Mucosa of rectum (tissue), 2 donors: ENCODE measurements around the gene INSIG1.

Experiments
- H3K27ac ChIP-seq, 2 donors: one replicate each; pipeline ENCODE4 v1.7.0; 2013; ENCODE audit warnings: inconsistent platforms in 2 of 2, low read depth in 2 of 2, low read length in 2 of 2
- H3K27me3 ChIP-seq, 2 donors: one replicate each; pipeline ENCODE4 v1.7.0; 2013; ENCODE audit warnings: low read length in 2 of 2; ENCODE audit not compliant: control insufficient read depth in 2 of 2, insufficient read depth in 2 of 2
- H3K36me3 ChIP-seq, 2 donors: one replicate each; pipeline ENCODE4 v1.7.0; 2013; ENCODE audit warnings: low read length in 2 of 2; ENCODE audit not compliant: control insufficient read depth in 2 of 2, insufficient read depth in 2 of 2
- H3K4me1 ChIP-seq, 2 donors: one replicate each; pipeline ENCODE4 v1.7.0; 2013; ENCODE audit warnings: low read length in 2 of 2, mild to moderate bottlenecking in 1 of 2; ENCODE audit not compliant: control insufficient read depth in 2 of 2, insufficient read depth in 2 of 2
- H3K4me3 ChIP-seq, 2 donors: one replicate each; pipeline ENCODE4 v1.7.0; 2013; ENCODE audit warnings: low read length in 2 of 2
- H3K9ac ChIP-seq, 2 donors: one replicate each; pipeline ENCODE4 v1.7.0; 2013; ENCODE audit warnings: low read length in 2 of 2, low read depth in 1 of 2, mild to moderate bottlenecking in 1 of 2
- H3K9me3 ChIP-seq, 2 donors: one replicate each; pipeline ENCODE4 v1.7.0; 2013; ENCODE audit warnings: low read length in 2 of 2; ENCODE audit not compliant: control insufficient read depth in 2 of 2
- donor health status: healthy.
- donor health status: Normal muscosa, but diverticular disease.

Gene INSIG1

GRCh38 chr7:155312633-155313032, 15.0 kb downstream of the INSIG1 start:
- Histone ChIP-seq H3K27ac (no peak overlapping the region), H3K9ac (no peak overlapping the region), H3K4me1 (no peaks in the 10 kb centered on the region), H3K36me3 (peaks cover 20 to 24% of the 10 kb centered on the region in 2 donors), H3K27me3 (no peaks in the 10 kb centered on the region), H3K4me3 (no peak overlapping the region), H3K9me3 (no peaks in the 10 kb centered on the region)

- Histone ChIP-seq H3K27ac (no peak overlapping the region), H3K9ac (no peak overlapping the region), H3K4me3 (no peak overlapping the region)
These were observed 15.4 kb downstream of the INSIG1 start for GRCh38 chr7:155313096-155313495.

DNA sequence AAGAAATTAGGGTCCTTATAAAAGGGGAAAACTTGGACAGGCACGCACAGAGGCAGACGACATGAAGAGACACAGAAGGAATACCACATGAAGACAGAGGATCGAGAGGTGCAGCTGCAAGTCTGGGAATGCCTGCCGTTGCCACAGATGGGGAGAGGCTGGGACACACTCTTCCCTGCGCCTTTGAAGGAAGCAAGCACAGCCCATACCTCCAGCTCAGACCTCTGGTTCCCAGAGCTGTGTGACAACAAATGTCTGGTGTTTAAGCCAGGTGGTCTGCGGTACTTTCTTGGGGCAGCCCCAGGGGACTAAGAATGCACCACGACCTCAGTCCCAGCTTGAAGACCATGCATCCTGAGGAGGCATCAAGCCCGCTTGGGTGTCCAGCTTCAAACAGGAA, 18.3 kb downstream of the INSIG1 start:
- no peaks in the 10 kb centered on the region for H3K27me3 ChIP-seq

More at GRCh38 chr7:155313096-155313495, 15.4 kb downstream of the INSIG1 start:
- H3K36me3 ChIP-seq, result peaks cover 20 to 24% of the 10 kb centered on the region in 2 donors
- H3K4me1 ChIP-seq, result no peaks in the 10 kb centered on the region
- H3K9me3 ChIP-seq, result no peaks in the 10 kb centered on the region
- H3K27me3 ChIP-seq, result no peaks in the 10 kb centered on the region

DNA sequence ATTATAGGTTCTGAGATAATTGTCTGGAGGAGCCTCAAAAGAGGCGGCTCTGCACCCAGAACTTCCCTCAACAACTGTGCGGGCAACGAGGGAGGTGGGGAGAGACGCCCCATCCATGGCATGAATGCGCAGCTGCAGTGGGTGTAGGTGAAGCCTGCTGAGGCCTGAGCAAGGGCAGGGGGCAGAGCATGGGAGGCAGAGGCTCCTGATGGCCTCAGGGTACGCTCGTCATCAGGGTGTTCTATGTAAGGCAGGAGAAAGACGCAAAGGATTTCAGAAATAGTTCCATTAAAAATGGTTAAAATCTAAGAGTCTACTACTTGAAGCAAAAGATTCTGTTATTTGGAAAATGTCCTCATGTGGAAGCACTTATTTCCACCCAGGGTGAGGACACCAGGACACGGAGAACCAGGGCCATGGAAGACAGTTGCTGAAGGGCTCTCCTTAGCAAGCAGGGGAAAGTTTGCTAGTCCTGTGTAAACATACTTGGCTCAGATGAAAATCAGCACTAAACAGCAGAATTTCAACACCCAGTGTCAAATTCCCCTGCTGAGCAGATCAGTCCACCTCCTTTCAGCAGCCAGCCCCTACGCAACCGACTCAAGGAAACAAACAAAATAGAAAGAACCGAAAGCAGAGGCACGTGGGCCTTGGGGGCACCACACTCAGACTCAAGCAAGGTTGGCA, 18.9 kb downstream of the INSIG1 start:
- H3K27me3 ChIP-seq, result no peaks in the 10 kb centered on the region
- no peak overlapping the region for H3K4me3 ChIP-seq
- no peaks in the 10 kb centered on the region for H3K9me3 ChIP-seq
- H3K27ac ChIP-seq, result no peak overlapping the region
- H3K4me1 ChIP-seq, result no peaks in the 10 kb centered on the region
- H3K36me3 ChIP-seq, result no peaks in the 10 kb centered on the region
- H3K9ac ChIP-seq, result no peak overlapping the region

More for the DNA sequence above, 18.3 kb downstream of the INSIG1 start:
- no peak overlapping the region for H3K27ac ChIP-seq
- no peak overlapping the region for H3K9ac ChIP-seq
- H3K9me3 ChIP-seq, result no peaks in the 10 kb centered on the region
- H3K4me1 ChIP-seq, result no peaks in the 10 kb centered on the region
- H3K4me3 ChIP-seq, result no peak overlapping the region
- H3K36me3 ChIP-seq, result no peaks in the 10 kb centered on the region

GRCh38 chr7:155317114-155317434, 19.4 kb downstream of the INSIG1 start:
- no peaks in the 10 kb centered on the region for H3K36me3 ChIP-seq
- no peak overlapping the region for H3K4me3 ChIP-seq
- H3K9ac ChIP-seq, result no peak overlapping the region
- H3K9me3 ChIP-seq, result no peaks in the 10 kb centered on the region
- no peaks in the 10 kb centered on the region for H3K4me1 ChIP-seq
- H3K27me3 ChIP-seq, result no peaks in the 10 kb centered on the region
- no peak overlapping the region for H3K27ac ChIP-seq

DNA sequence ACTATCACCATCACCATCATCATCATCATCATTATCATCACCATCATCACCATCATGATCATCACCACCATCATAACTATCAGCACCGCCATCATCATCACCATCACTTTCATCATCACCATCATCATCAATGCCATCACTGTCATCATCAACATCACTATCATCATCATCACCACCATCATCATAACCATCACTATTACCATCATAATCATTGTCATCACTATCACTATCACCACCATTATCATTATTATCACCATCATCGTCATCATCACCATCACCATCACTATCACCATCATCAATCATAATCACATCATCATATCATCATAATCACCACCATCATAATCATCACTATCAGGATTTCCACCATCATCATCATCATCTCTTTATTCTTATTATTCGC, 20.6 kb downstream of the INSIG1 start:
- H3K27ac ChIP-seq, result no peak overlapping the region
- no peak overlapping the region for H3K4me3 ChIP-seq
- H3K9me3 ChIP-seq, result no peaks in the 10 kb centered on the region
- H3K4me1 ChIP-seq, result no peaks in the 10 kb centered on the region
- H3K36me3 ChIP-seq, result no peaks in the 10 kb centered on the region
- no peak overlapping the region for H3K9ac ChIP-seq
- H3K27me3 ChIP-seq, result no peaks in the 10 kb centered on the region

GRCh38 chr7:155322530-155322929, 24.9 kb downstream of the INSIG1 start:
- Histone ChIP-seq H3K9ac (no peak overlapping the region), H3K36me3 (no peaks in the 10 kb centered on the region), H3K4me1 (no peaks in the 10 kb centered on the region), H3K27ac (no peak overlapping the region), H3K27me3 (no peaks in the 10 kb centered on the region), H3K9me3 (no peaks in the 10 kb centered on the region), H3K4me3 (no peak overlapping the region)

GRCh38 chr7:155323001-155323638, 25.4 kb downstream of the INSIG1 start:
- H3K4me1 ChIP-seq, result no peaks in the 10 kb centered on the region
- H3K36me3 ChIP-seq, result no peaks in the 10 kb centered on the region
- no peak overlapping the region for H3K4me3 ChIP-seq
- H3K27ac ChIP-seq, result no peak overlapping the region
- no peaks in the 10 kb centered on the region for H3K9me3 ChIP-seq
- no peaks in the 10 kb centered on the region for H3K27me3 ChIP-seq
- no peak overlapping the region for H3K9ac ChIP-seq

GRCh38 chr7:155324012-155324917, 26.6 kb downstream of the INSIG1 start:
- no peaks in the 10 kb centered on the region for H3K9me3 ChIP-seq
- no peaks in the 10 kb centered on the region for H3K27me3 ChIP-seq
- H3K9ac ChIP-seq, result no peak overlapping the region
- H3K36me3 ChIP-seq, result no peaks in the 10 kb centered on the region
- H3K4me1 ChIP-seq, result no peaks in the 10 kb centered on the region
- H3K4me3 ChIP-seq, result no peak overlapping the region
- H3K27ac ChIP-seq, result no peak overlapping the region

DNA sequence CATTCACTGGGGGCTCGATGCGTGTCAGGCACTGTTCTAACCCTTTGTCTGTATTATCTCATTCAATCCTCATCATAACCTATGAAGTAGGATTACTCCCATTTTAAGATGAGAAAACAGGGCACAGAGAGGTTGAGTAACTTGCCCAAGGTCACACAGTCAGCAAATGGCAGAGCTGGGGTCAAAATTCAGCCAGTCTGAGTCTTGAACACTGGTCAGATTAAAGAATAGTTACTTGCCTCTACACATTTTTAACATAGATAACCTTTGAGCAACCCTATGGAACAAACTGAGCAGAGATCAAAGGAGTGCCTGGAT, 27.2 kb downstream of the INSIG1 start:
- Histone ChIP-seq H3K4me3 (no peak overlapping the region), H3K36me3 (no peaks in the 10 kb centered on the region), H3K9me3 (no peaks in the 10 kb centered on the region), H3K9ac (no peak overlapping the region), H3K27ac (no peak overlapping the region), H3K4me1 (no peaks in the 10 kb centered on the region), H3K27me3 (no peaks in the 10 kb centered on the region)
